IMR-90 (cell line): ENCODE data around the gene PLCL2. TPM values are rescaled to one million over a fixed set of nuclear protein-coding genes. Genes with fewer than 3 reads are reported as not detected.
A peak's percentile ranks its signal among the peaks of the same experiment; 100 is the strongest.

ENCODE experiments used
- ATAC-seq: fragments of 200-7000 bp; cut with Tn5 transposase; 2 replicates; pipeline ENCODE4 v1.9.1; 2020; ENCODE audit warnings: low read depth, mild to moderate bottlenecking, moderate library complexity
- Bru-seq: library from RNA; stranded (reverse); fragments of 400-500 nt; gene quantifications from one replicate; lab custom pipeline; 2021; lab: Mats Ljungman, UMichigan
- BruChase-seq, 2 experiments: library from RNA; stranded (reverse); fragments of 400-500 nt; gene quantifications; one replicate each; lab custom pipeline; 2021; lab: Mats Ljungman, UMichigan
- BruUV-seq: library from RNA; stranded (reverse); fragments of 400-500 nt; replicated peaks from 2 replicates; lab custom pipeline; 2021; lab: Mats Ljungman, UMichigan
- CTCF ChIA-PET: fragments of 300-600 bp; formaldehyde crosslinking; extraction: SDS; loops from one replicate; lab custom pipeline; 2021; ENCODE audit warnings: antibody characterized with exemption; lab: Yijun Ruan, JAX
- POLR2A ChIA-PET: fragments of 300-600 bp; sonication (Branson Sonifier 250); formaldehyde crosslinking; loops from one replicate; lab custom pipeline; 2022; ENCODE audit warnings: antibody characterized with exemption; ENCODE audit not compliant: unreplicated experiment; lab: Charles Lee
- DNase-seq: peaks from one replicate; pipeline ENCODE4 v3.0.0; 2013
- H2AFZ ChIP-seq: replicated peaks from 2 replicates; pipeline ENCODE3; 2013; ENCODE audit warnings: low read length, mild to moderate bottlenecking; ENCODE audit not compliant: poor library complexity
- H2AK5ac ChIP-seq: 2 replicates; pipeline ENCODE4 v1.6.1; 2013; ENCODE audit warnings: low read depth, low read length, inconsistent platforms
- H2AK9ac ChIP-seq: replicated peaks from 2 replicates; pipeline ENCODE3; 2013; ENCODE audit warnings: mild to moderate bottlenecking, low read depth, low read length, moderate library complexity; ENCODE audit not compliant: poor library complexity
- H2BK120ac ChIP-seq: 2 replicates; pipeline ENCODE4 v1.6.1; 2013; ENCODE audit warnings: low read depth, low read length, inconsistent platforms
- H2BK15ac ChIP-seq: 3 replicates; pipeline ENCODE4 v1.6.1; 2013; ENCODE audit warnings: low read depth, low read length, inconsistent platforms
- H2BK20ac ChIP-seq: 2 replicates; pipeline ENCODE4 v1.6.1; 2013; ENCODE audit warnings: low read depth, mild to moderate bottlenecking, inconsistent platforms, low read length, moderate library complexity
- H2BK5ac ChIP-seq: 2 replicates; pipeline ENCODE4 v1.6.1; 2013; ENCODE audit warnings: mild to moderate bottlenecking, low read depth, low read length, inconsistent platforms; ENCODE audit not compliant: poor library complexity, severe bottlenecking
- H3K14ac ChIP-seq: replicated peaks from 2 replicates; pipeline ENCODE4 v1.6.1; 2013; ENCODE audit warnings: low read depth, low read length, inconsistent platforms
- H3K18ac ChIP-seq: 2 replicates; pipeline ENCODE4 v1.6.1; 2013; ENCODE audit warnings: low read depth, low read length, control low read depth
- H3K23ac ChIP-seq: 2 replicates; pipeline ENCODE4 v1.6.1; 2013; ENCODE audit warnings: low read depth, low read length, inconsistent platforms
- H3K27ac ChIP-seq: 2 replicates; pipeline ENCODE4 v1.5.1; 2013; ENCODE audit warnings: mild to moderate bottlenecking, control low read depth, low read length; ENCODE audit not compliant: insufficient read depth
- H3K27me3 ChIP-seq: 2 replicates; pipeline ENCODE4 v1.6.1; 2013; ENCODE audit warnings: low read length; ENCODE audit not compliant: control insufficient read depth, insufficient read depth
- H3K36me3 ChIP-seq: 2 replicates; pipeline ENCODE4 v1.6.1; 2013; ENCODE audit warnings: low read length, mixed read lengths; ENCODE audit not compliant: control insufficient read depth, insufficient read depth
- H3K4ac ChIP-seq: 2 replicates; pipeline ENCODE4 v1.6.1; 2013; ENCODE audit warnings: low read depth, low read length, inconsistent platforms
- H3K4me1 ChIP-seq: 2 replicates; pipeline ENCODE4 v1.6.1; 2013; ENCODE audit warnings: low read length, mixed read lengths; ENCODE audit not compliant: control insufficient read depth, insufficient read depth
- H3K4me2 ChIP-seq: 2 replicates; pipeline ENCODE4 v1.6.1; 2013; ENCODE audit warnings: low read depth, mild to moderate bottlenecking, control low read depth, low read length, moderate library complexity
- H3K4me3 ChIP-seq: 2 replicates; pipeline ENCODE4 v1.5.1; 2013; ENCODE audit warnings: low read depth, mild to moderate bottlenecking, control low read depth, low read length, moderate library complexity; ENCODE audit not compliant: insufficient read depth
- H3K56ac ChIP-seq: 2 replicates; pipeline ENCODE4 v1.6.1; 2013; ENCODE audit warnings: low read length, inconsistent platforms; ENCODE audit not compliant: insufficient read depth; ENCODE audit errors: extremely low read depth
- H3K79me1 ChIP-seq, 2 experiments: 2 replicates each; pipeline ENCODE4 v1.6.1; 2013; ENCODE audit warnings: low read length in 2 of 2, inconsistent platforms in 1 of 2, low read depth in 1 of 2
- H3K9ac ChIP-seq: 2 replicates; pipeline ENCODE4 v1.6.1; 2013; ENCODE audit warnings: low read depth, low read length, control low read depth
- H3K9me1 ChIP-seq: 2 replicates; pipeline ENCODE4 v1.6.1; 2013; ENCODE audit warnings: low read length, inconsistent platforms; ENCODE audit not compliant: insufficient read depth
- H3K9me3 ChIP-seq: 2 replicates; pipeline ENCODE4 v1.6.1; 2013; ENCODE audit warnings: low read length; ENCODE audit not compliant: control insufficient read depth, insufficient read depth
- H4K20me1 ChIP-seq: 2 replicates; pipeline ENCODE4 v1.6.1; 2013; ENCODE audit warnings: low read length, inconsistent platforms; ENCODE audit not compliant: insufficient read depth
- H4K5ac ChIP-seq: 2 replicates; pipeline ENCODE4 v1.6.1; 2013; ENCODE audit warnings: mild to moderate bottlenecking, low read depth, low read length, control low read depth
- H4K8ac ChIP-seq, 2 experiments: 2 replicates each; pipeline ENCODE4 v1.6.1; 2013; ENCODE audit warnings: low read depth in 2 of 2, low read length in 2 of 2, control low read depth in 1 of 2, inconsistent platforms in 1 of 2
- H4K91ac ChIP-seq: 2 replicates; pipeline ENCODE4 v1.6.1; 2013; ENCODE audit warnings: low read depth, low read length, inconsistent platforms; ENCODE audit not compliant: insufficient read depth
- CHD1 ChIP-seq: IDR thresholded peaks from 2 replicates; pipeline ENCODE4 v1.6.1; 2012; ENCODE audit warnings: low read depth, low read length, improper control_type of control experiment
- MAFK ChIP-seq: IDR thresholded peaks from 2 replicates; pipeline ENCODE4 v1.6.1; 2012; ENCODE audit warnings: low read depth, low read length, improper control_type of control experiment
- NFE2L2 ChIP-seq: fragments of 150-350 bp; IDR thresholded peaks from 2 replicates; pipeline ENCODE4 v1.6.1; 2016; ENCODE audit warnings: low read depth, mild to moderate bottlenecking, low read length
- WGBS, 2 experiments: methylation state at CpG; one replicate each; pipeline versions ENCODE4 v1.1.5 to v1.1.7; 2013; ENCODE audit warnings: missing lambda C conversion rate in 2 of 2; ENCODE audit not compliant: insufficient read length in 1 of 2; ENCODE audit errors: extremely low coverage in 2 of 2; 5-methylcytosine and 5-hydroxymethylcytosine counted together
- dilution Hi-C: fragments of 300-500 bp; cut with HindIII; formaldehyde crosslinking; loops from one replicate; pipeline ENCODE4 v1.14.3; 2018; ENCODE audit warnings: low sequenced_read_pairs; ENCODE audit not compliant: unreplicated experiment
- in situ Hi-C: fragments of 300-500 bp; cut with MboI; formaldehyde crosslinking; loops from 3 replicates; pipeline ENCODE4 v1.14.3; 2019; ENCODE audit warnings: low sequenced_read_pairs, inconsistent platforms, mixed read lengths
- intact Hi-C: fragments of 100-400 bp; cut with micrococcal nuclease; formaldehyde crosslinking; loops from 2 replicates; pipeline ENCODE4 v1.10.0; 2022
- long read RNA-seq: library from polyadenylated mRNA; unstranded; transcript quantifications from one replicate; pipeline ENCODE4 v2.0.0, GENCODE V29; 2021; ENCODE audit not compliant: unreplicated experiment
- polyA plus RNA-seq, 3 experiments: library from polyadenylated mRNA; depleted of rRNA; stranded (reverse); fragments of >200 nt; gene quantifications; 2 replicates each; pipeline ENCODE4 v1.2.3, GENCODE V29; 2012; ENCODE audit warnings: low replicate concordance in 1 of 3
- total RNA-seq: library from RNA; depleted of rRNA; stranded (reverse); fragments of >200 nt; gene quantifications from 2 replicates; pipeline ENCODE4 v1.2.3, GENCODE V29; 2012; rRNA removed

Gene PLCL2
- total RNA-seq (3.8 and 4.2 TPM in 2 replicates), polyA plus RNA-seq (2012; rRNA removed) (0.79 and 0.92 TPM in 2 replicates), Bru-seq, nascent RNA (percentile 29 among the genes with signal in this experiment), BruChase-seq, experiment 1, labeled RNA remaining after a 6-hour chase (percentile 17 among the genes with signal in this experiment), BruChase-seq, experiment 2, labeled RNA remaining after a 2-hour chase (percentile 21 among the genes with signal in this experiment)
- 0.22 and 0.92 TPM in 2 replicates for polyA plus RNA-seq (2012; cell fraction: cytosol; rRNA removed)
- 0.12 and 0.58 TPM in 2 replicates for polyA plus RNA-seq (2012; cell fraction: nucleus; rRNA removed; ENCODE audit: low replicate concordance)
- long read RNA-seq, partial matches to known transcripts, result 0 of 1 reads
- long read RNA-seq, other reads (novel, unspliced or antisense), result 1 of 1 reads

- H3K4me1 ChIP-seq, result peaks cover 4% of the 10 kb centered on the region; the same call in 1 of the 2 replicates
- H3K36me3 ChIP-seq, result no peaks in the 10 kb centered on the region
- peak; percentile 21 for DNase-seq
- H3K14ac ChIP-seq, result peak within 1 kb of the TSS; percentile 81
- peak within 1 kb of the TSS; percentile 44; the same call in 1 of the 2 replicates for H3K56ac ChIP-seq
- H3K9ac ChIP-seq, result peak within 1 kb of the TSS; percentile 44
- dilution Hi-C loops, result no loop called here
- H2BK5ac ChIP-seq, result no peak within 1 kb of the TSS
- BruUV-seq, result no TSS peak
- POLR2A ChIA-PET, result no interaction called here
- peak within 1 kb of the TSS; percentile 60 for H2AK9ac ChIP-seq
- no peaks in the 10 kb centered on the region for H3K9me1 ChIP-seq
- WGBS, 2 experiments, result 0% methylated on average over 8 of the region's 87 CpGs; no CpG with 5 or more reads in 1 of the 2 experiments
- no peak within 1 kb of the TSS for H2BK20ac ChIP-seq
- intact Hi-C loops, result loop anchor here (10.0 kb wide), 1 partner anchor 350 kb away; no protein-coding TSS in a partner anchor
- peaks cover 3% of the 10 kb centered on the region for H3K27me3 ChIP-seq
- ATAC-seq, result peak; percentile 59
- H3K4me3 ChIP-seq, result peak within 1 kb of the TSS; percentile 59
- H4K91ac ChIP-seq, result no peak within 1 kb of the TSS; the same call in 1 of the 2 replicates
- peaks cover 0 to 4% of the 10 kb centered on the region in 2 experiments; a peak in 1 of 4 replicates for H3K79me1 ChIP-seq
- peak within 1 kb of the TSS; percentile 97 for H3K4me2 ChIP-seq
- H2AK5ac ChIP-seq, result no peak within 1 kb of the TSS
- H4K20me1 ChIP-seq, result no peaks in the 10 kb centered on the region
- no peak within 1 kb of the TSS for H4K8ac ChIP-seq
- H3K18ac ChIP-seq, result no peak within 1 kb of the TSS; the same call in 1 of the 2 replicates
- H4K5ac ChIP-seq, result no peak within 1 kb of the TSS
- no peak within 1 kb of the TSS for H2BK15ac ChIP-seq
- in situ Hi-C loops, result loop anchor here (25.0 kb wide), 1 partner anchor 598 kb away; no protein-coding TSS in a partner anchor
- H3K4ac ChIP-seq, result 0 out of 2 replicates have a peak within 1 kb of the TSS, but pooled peaks have one; percentile 7
- peak within 1 kb of the TSS; percentile 91 for H2AFZ ChIP-seq
- peak within 1 kb of the TSS; percentile 71 for H3K23ac ChIP-seq
- H2BK120ac ChIP-seq, result no peak within 1 kb of the TSS; the same call in 1 of the 2 replicates
- no peaks in the 10 kb centered on the region for H3K9me3 ChIP-seq
- H3K27ac ChIP-seq, result no peak within 1 kb of the TSS; the same call in 1 of the 2 replicates
- CTCF ChIA-PET, result interaction anchor here (0.6 to 1.0 kb wide), 4 partner anchors 14 to 591 kb away, joined by 3 to 7 read pairs (median 3); no protein-coding TSS in a partner anchor
- TF ChIP-seq CHD1, result no peak
- no peak for TF ChIP-seq NFE2L2
- no peak for TF ChIP-seq MAFK
Measured at GRCh38 chr3:16884748-16885592, at the start of gene PLCL2. Gene PLCL2, plus strand, starts transcription at chr3:16884955. Its CDS starts 85 bp downstream, at chr3:16885040.
